Stomach (tissue), 19 donors: ENCODE data around the gene LRRTM2. TPM values are rescaled to one million over a fixed set of nuclear protein-coding genes. Genes with fewer than 3 reads are reported as not detected.
"Not testable (repeated sequence)": the region's sequence is repeated elsewhere in the genome, so short reads cannot be mapped to it uniquely, and the experiment has no call there.

Experiments
- DNase-seq, 2 donors: peaks; one replicate each; pipeline versions ENCODE4 v3.0.0 to v3.0.0-alpha.2; 2013 to 2019
- H3K27ac ChIP-seq, 5 donors: fragments of 200-600 bp in 4 of 5; sonication (generic) in 4 of 5; one replicate each; pipeline ENCODE4 v1.5.1; 2013 to 2019; ENCODE audit warnings: mild to moderate bottlenecking in 1 of 5, moderate library complexity in 1 of 5
- H3K27me3 ChIP-seq, 3 donors: fragments of 200-600 bp; sonication (generic); one replicate each; pipeline ENCODE4 v1.5.1; 2017 to 2019; ENCODE audit warnings: mixed run types in 1 of 3
- H3K36me3 ChIP-seq, 4 donors: fragments of 200-600 bp; sonication (generic); 1 replicate in 3 of 4; 2 replicates in 1 of 4; pipeline ENCODE4 v1.5.1; 2016 to 2019
- H3K4me1 ChIP-seq, 4 donors: fragments of 200-600 bp; sonication (generic); one replicate each; pipeline ENCODE4 v1.5.1; 2016 to 2019
- H3K4me3 ChIP-seq, 4 donors: fragments of 200-600 bp; sonication (generic) in 3 of 4; one replicate each; pipeline ENCODE4 v1.5.1; 2016 to 2019; ENCODE audit warnings: mild to moderate bottlenecking in 1 of 4
- H3K9me3 ChIP-seq, 4 donors: fragments of 200-600 bp; sonication (generic); one replicate each; pipeline ENCODE4 v1.5.1; 2016 to 2019
- CTCF ChIP-seq, 7 experiments: fragments of 450-650 bp in 4 of 7; fragments of 200-600 bp in 3 of 7; sonication (generic) in 3 of 7; IDR thresholded peaks; one replicate each; pipeline ENCODE4 v1.5.1; 2016 to 2019; ENCODE audit warnings: antibody characterized with exemption in 7 of 7, control low read depth in 2 of 7, mild to moderate bottlenecking in 1 of 7
- EP300 ChIP-seq: sonication (generic); formaldehyde crosslinking; IDR thresholded peaks from one replicate; pipeline ENCODE4 v1.6.1; 2017; ENCODE audit warnings: antibody characterized with exemption
- POLR2A ChIP-seq, 4 donors: fragments of 450-650 bp; IDR thresholded peaks; one replicate each; pipeline ENCODE4 v1.6.1; 2016; ENCODE audit warnings: antibody characterized with exemption in 4 of 4, control low read depth in 2 of 4, mild to moderate bottlenecking in 1 of 4, moderate library complexity in 1 of 4
- POLR2AphosphoS5 ChIP-seq, 3 donors: sonication (generic); formaldehyde crosslinking; IDR thresholded peaks; one replicate each; pipeline ENCODE4 v1.6.1; 2016; ENCODE audit warnings: antibody characterized with exemption in 3 of 3
- WGBS, 5 donors: extraction: QIAGEN DNeasy Blood & Tissue Kit in 3 of 5; methylation state at CpG; one replicate each; pipeline versions ENCODE4 v1.1.5 to v1.1.7; 2013 to 2018; 5-methylcytosine and 5-hydroxymethylcytosine counted together
- intact Hi-C: fragments of 100-400 bp; cut with DNase I; formaldehyde crosslinking; loops from one replicate; pipeline ENCODE4 v1.15.1; 2023; ENCODE audit warnings: low total_unique reads
- long read RNA-seq, 10 donors: transcript quantifications; one replicate each; lab custom pipeline, GENCODE V29; 2026
- polyA plus RNA-seq, 3 donors: library from polyadenylated mRNA; stranded (reverse); fragments of 200-250 nt; gene quantifications; one replicate each; pipeline ENCODE4 v1.2.3, GENCODE V29; 2013
- total RNA-seq, 5 donors: library from RNA; depleted of rRNA; stranded (reverse); fragments of >200 nt; gene quantifications; one replicate each; pipeline versions ENCODE4 v1.1.0 to v1.2.3, GENCODE V29; 2014 to 2016
- donor health status: healthy with polysubstance abuse.
- donor health status: Bipolar disorder and iron deficiency.
- donor health status: healthy.

LRRTM2 gene
- total RNA-seq (1 to 10 TPM in 1 of 5 donors, not detected in 4; 1.5 TPM), polyA plus RNA-seq (under 1 TPM in 1 of 3 donors, not detected in 2; 0.15 TPM)
- long read RNA-seq, donor 1, partial matches to known transcripts, result 130 of 145 reads
- long read RNA-seq, donor 1, other reads (novel, unspliced or antisense), result 15 of 145 reads
- long read RNA-seq, donor 2, result 0 reads
- long read RNA-seq, donor 3, result 0 reads
- long read RNA-seq, donor 4, result 0 reads
- long read RNA-seq, donor 5, result 0 reads
- long read RNA-seq, donor 6, result 0 reads
- long read RNA-seq, donor 7, result 0 reads
- long read RNA-seq, donor 8, result 0 reads
- long read RNA-seq, donor 9, result 0 reads
- long read RNA-seq, donor 10, result 0 reads

- Histone ChIP-seq H3K36me3 (no peaks in the 10 kb centered on the region), H3K4me1 (peaks cover 28 to 65% (median 49%) of the 10 kb centered on the region in 4 donors), H3K4me3 (peak within 1 kb of the TSS; percentile 3 to 25 (median 16)), H3K27me3 (no peaks in the 10 kb centered on the region), H3K9me3 (no peaks in the 10 kb centered on the region), H3K27ac (peak within 1 kb of the TSS in 1 of 5 donors; percentile 17)
- intact Hi-C loops, result no loop called here
- TF ChIP-seq POLR2A (IDR thresholded peaks at IDR 0.05) (no peak), EP300 (no peak), POLR2AphosphoS5 (IDR thresholded peaks at IDR 0.05) (peak in 1 of 3 donors; percentile 8), CTCF (IDR thresholded peaks at IDR 0.05) (no peak)
- 58 to 72% (median 65%) methylated on average over 18 of the region's 18 CpGs for WGBS, 5 donors
- peak in 1 of 2 donors; percentile 91 for DNase-seq
Measured at GRCh38 chr5:138874771-138875551, at the start of gene LRRTM2. TSS of gene LRRTM2 (minus strand) at chr5:138875335. CDS start at chr5:138874911, 424 bp downstream.

- Histone ChIP-seq H3K9me3 (no peaks in the 10 kb centered on the region), H3K4me3 (no peak overlapping the region), H3K4me1 (peaks cover 4 to 21% (median 11%) of the 10 kb centered on the region in 4 donors), H3K36me3 (peaks cover 24 to 80% (median 66%) of the 10 kb centered on the region in 4 donors), H3K27me3 (no peaks in the 10 kb centered on the region), H3K27ac (no peak overlapping the region)
- TF ChIP-seq CTCF (IDR thresholded peaks at IDR 0.05) (no peak), POLR2AphosphoS5 (IDR thresholded peaks at IDR 0.05) (no peak), EP300 (no peak), POLR2A (IDR thresholded peaks at IDR 0.05) (no peak)
- intact Hi-C loops, result no loop called here
- no peak for DNase-seq
- WGBS, 5 donors, result 91 to 100% (median 94%) methylated on average over 2 of the region's 2 CpGs
Measured at GRCh38 chr5:138922494-138922893, 47.4 kb upstream of the LRRTM2 start.

GRCh38 chr5:138921362-138921761, 46.2 kb upstream of the LRRTM2 start:
- 77 to 85% (median 83%) methylated on average over 2 of the region's 2 CpGs for WGBS, 5 donors

GRCh38 chr5:138920181-138920580, 45.0 kb upstream of the LRRTM2 start:
- no peak overlapping the region for H3K27ac ChIP-seq
- H3K4me1 ChIP-seq, result peaks cover 0 to 7% (median 4%) of the 10 kb centered on the region in 4 donors
- 88 to 98% (median 93%) methylated on average over 6 to 8 of the region's 8 CpGs for WGBS, 5 donors
- no peaks in the 10 kb centered on the region for H3K27me3 ChIP-seq
- intact Hi-C loops, result no loop called here
- no peaks in the 10 kb centered on the region for H3K9me3 ChIP-seq
- H3K4me3 ChIP-seq, result no peak overlapping the region
- TF ChIP-seq POLR2A (IDR thresholded peaks at IDR 0.05), result no peak
- no peak for TF ChIP-seq POLR2AphosphoS5 (IDR thresholded peaks at IDR 0.05)
- no peak for TF ChIP-seq CTCF (IDR thresholded peaks at IDR 0.05)
- TF ChIP-seq EP300, result no peak
- H3K36me3 ChIP-seq, result peaks cover 10 to 59% (median 55%) of the 10 kb centered on the region in 4 donors
- DNase-seq, result no peak

More at GRCh38 chr5:138921362-138921761, 46.2 kb upstream of the LRRTM2 start:
- intact Hi-C loops, H3K4me1 ChIP-seq, H3K27me3 ChIP-seq, DNase-seq, H3K27ac ChIP-seq, H3K9me3 ChIP-seq, H3K4me3 ChIP-seq: not testable (repeated sequence)
- peaks cover 20 to 69% (median 58%) of the 10 kb centered on the region in 4 donors for H3K36me3 ChIP-seq
